ENCODE data around the gene UBALD2.
"Not testable (repeated sequence)": the region's sequence is repeated elsewhere in the genome, so short reads cannot be mapped to it uniquely, and the experiment has no call there.

DNA sequence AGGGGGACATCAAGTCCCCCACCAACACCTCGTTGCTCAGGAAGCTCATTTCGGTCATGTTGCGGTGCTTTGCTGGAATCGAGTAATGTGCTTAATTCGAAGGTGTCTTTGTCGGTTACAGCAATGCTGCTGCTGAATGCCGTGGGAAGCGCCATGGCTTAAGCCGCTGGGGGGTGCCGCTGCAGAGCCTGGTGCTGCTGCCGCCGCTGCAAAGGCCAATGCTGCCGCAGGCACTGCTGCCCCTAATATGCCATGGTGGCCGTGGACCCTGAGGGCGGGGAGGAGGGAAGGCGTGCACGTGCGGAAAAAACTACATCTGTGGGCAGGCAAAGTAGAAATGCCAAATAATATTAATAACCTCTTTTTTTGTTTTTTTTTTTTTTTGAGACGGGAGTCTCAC is 38.4 kb upstream of the UBALD2 start:
- TF ChIP-seq, protein P1, sequence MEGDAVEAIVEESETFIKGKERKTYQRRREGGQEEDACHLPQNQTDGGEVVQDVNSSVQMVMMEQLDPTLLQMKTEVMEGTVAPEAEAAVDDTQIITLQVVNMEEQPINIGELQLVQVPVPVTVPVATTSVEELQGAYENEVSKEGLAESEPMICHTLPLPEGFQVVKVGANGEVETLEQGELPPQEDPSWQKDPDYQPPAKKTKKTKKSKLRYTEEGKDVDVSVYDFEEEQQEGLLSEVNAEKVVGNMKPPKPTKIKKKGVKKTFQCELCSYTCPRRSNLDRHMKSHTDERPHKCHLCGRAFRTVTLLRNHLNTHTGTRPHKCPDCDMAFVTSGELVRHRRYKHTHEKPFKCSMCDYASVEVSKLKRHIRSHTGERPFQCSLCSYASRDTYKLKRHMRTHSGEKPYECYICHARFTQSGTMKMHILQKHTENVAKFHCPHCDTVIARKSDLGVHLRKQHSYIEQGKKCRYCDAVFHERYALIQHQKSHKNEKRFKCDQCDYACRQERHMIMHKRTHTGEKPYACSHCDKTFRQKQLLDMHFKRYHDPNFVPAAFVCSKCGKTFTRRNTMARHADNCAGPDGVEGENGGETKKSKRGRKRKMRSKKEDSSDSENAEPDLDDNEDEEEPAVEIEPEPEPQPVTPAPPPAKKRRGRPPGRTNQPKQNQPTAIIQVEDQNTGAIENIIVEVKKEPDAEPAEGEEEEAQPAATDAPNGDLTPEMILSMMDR (IDR thresholded peaks at IDR 0.05; ENCODE audit: insufficient read depth, low read length) = not testable (repeated sequence)
- TF ChIP-seq GABPA, POLR2AphosphoS5 (IDR thresholded peaks at IDR 0.05; ENCODE audit: low read depth): not testable (repeated sequence)
